Right lobe of liver (tissue), 6 donors: ENCODE data around the gene MT1G. TPM values are rescaled to one million over a fixed set of nuclear protein-coding genes. Genes with fewer than 3 reads are reported as not detected.
"Not testable (repeated sequence)": the region's sequence is repeated elsewhere in the genome, so short reads cannot be mapped to it uniquely, and the experiment has no call there.

Experiments used
- ATAC-seq, 4 donors: fragments of 200-7000 bp; cut with Tn5 transposase; one replicate each; pipeline ENCODE4 v1.9.1; 2020; ENCODE audit warnings: mild to moderate bottlenecking in 4 of 4, moderate library complexity in 4 of 4
- DNase-seq, 3 donors: peaks; one replicate each; pipeline ENCODE4 v3.0.0-alpha.2; 2020
- H3K27ac ChIP-seq, 3 donors: fragments of 200-600 bp; one replicate each; pipeline ENCODE4 v1.8.0; 2022
- H3K27me3 ChIP-seq, 2 donors: fragments of 200-600 bp; one replicate each; pipeline ENCODE4 v1.8.0; 2022
- H3K36me3 ChIP-seq, 4 donors: fragments of 200-600 bp; sonication (generic) in 1 of 4; one replicate each; pipeline versions ENCODE4 v1.5.1 to v1.8.0; 2017 to 2022; ENCODE audit warnings: control low read depth in 1 of 4
- H3K4me1 ChIP-seq, 4 donors: fragments of 200-600 bp; sonication (generic) in 1 of 4; one replicate each; pipeline versions ENCODE4 v1.5.1 to v1.8.0; 2017 to 2022; ENCODE audit warnings: control low read depth in 1 of 4
- H3K4me3 ChIP-seq, 3 donors: fragments of 200-600 bp; one replicate each; pipeline ENCODE4 v1.8.0; 2022
- H3K9me3 ChIP-seq, 4 donors: fragments of 200-600 bp; sonication (generic) in 1 of 4; one replicate each; pipeline versions ENCODE4 v1.5.1 to v1.8.0; 2017 to 2022; ENCODE audit warnings: control low read depth in 1 of 4
- POLR2A ChIP-seq: fragments of 450-650 bp; IDR thresholded peaks from one replicate; pipeline ENCODE4 v1.6.1; 2017; ENCODE audit warnings: antibody characterized with exemption, mild to moderate bottlenecking
- WGBS: methylation state at CpG from one replicate; pipeline ENCODE4 v1.1.6; 2018; ENCODE audit warnings: low coverage, low lambda C conversion rate; ENCODE audit not compliant: insufficient coverage; ENCODE audit errors: missing lambda C conversion rate; 5-methylcytosine and 5-hydroxymethylcytosine counted together
- intact Hi-C, 2 donors: fragments of 100-400 bp; cut with DNase I; formaldehyde crosslinking; loops; one replicate each; pipeline versions ENCODE4 v1.11.2 to v1.14.1; 2022
- long read RNA-seq: library from polyadenylated mRNA; unstranded; transcript quantifications from one replicate; pipeline ENCODE4 v2.0.0, GENCODE V29; 2019
- total RNA-seq, 6 experiments: library from RNA; depleted of rRNA in 2 of 6; stranded (reverse); fragments of >200 nt in 2 of 6; fragmentation: NEBNext Ultra II Directional in 3 of 6; extraction: Animal tissue kit (Norgen Biotek cat#: 25700) in 3 of 6; gene quantifications; one replicate each; pipeline versions ENCODE4 v1.1.0 to v1.2.4, GENCODE V29; 2016 to 2023
- TF ChIP-seq, protein P1 (sequence below), 4 donors: fragments of 200-600 bp in 3 of 4; fragments of 450-650 bp in 1 of 4; IDR thresholded peaks; one replicate each; pipeline versions ENCODE4 v1.5.1 to v1.8.0; 2016 to 2022; ENCODE audit warnings: antibody characterized with exemption in 4 of 4, mild to moderate bottlenecking in 2 of 4
- donor health status: DM: no; HTN: yes; CAD: no.
- donor health status: DM: no; HTN: no; CAD: no.
- donor health status: DM: no; HTN: no; CAD: no.
- donor health status: DM: no; HTN: yes; CAD: no.
- donor health status: DM: no; HTN: yes; CAD: no.

Gene MT1G
- 1,000 to 10,000 TPM in 4 of 6 experiments, 100 to 1,000 TPM in 2; 490 to 8,056 (median 1,365) TPM for total RNA-seq
- long read RNA-seq, transcript MT1G-201 (3 exons, 405 nt): major isoform, 4,725 of 6,406 reads
- long read RNA-seq, transcript MT1G-202 (3 exons, 406 nt): minor isoform, 1,434 of 6,406 reads
- long read RNA-seq, partial matches to known transcripts: 3 of 6,406 reads
- long read RNA-seq, other reads (novel, unspliced or antisense): 243 of 6,406 reads

- Histone ChIP-seq H3K27ac (peak within 1 kb of the TSS in 2 of 3 donors; percentile 69 to 88), H3K9me3 (no peaks in the 10 kb centered on the region), H3K4me3 (peak within 1 kb of the TSS; percentile 45 to 85 (median 73)), H3K4me1 (peaks cover 0 to 9% (median 0%) of the 10 kb centered on the region in 4 donors), H3K36me3 (no peaks in the 10 kb centered on the region), H3K27me3 (no peaks in the 10 kb centered on the region)
- 18% methylated on average over 20 of the region's 46 CpGs for WGBS
- peak; percentile 89 to 97 (median 96) for DNase-seq
- intact Hi-C loops: no loop called here
- TF ChIP-seq, protein P1, sequence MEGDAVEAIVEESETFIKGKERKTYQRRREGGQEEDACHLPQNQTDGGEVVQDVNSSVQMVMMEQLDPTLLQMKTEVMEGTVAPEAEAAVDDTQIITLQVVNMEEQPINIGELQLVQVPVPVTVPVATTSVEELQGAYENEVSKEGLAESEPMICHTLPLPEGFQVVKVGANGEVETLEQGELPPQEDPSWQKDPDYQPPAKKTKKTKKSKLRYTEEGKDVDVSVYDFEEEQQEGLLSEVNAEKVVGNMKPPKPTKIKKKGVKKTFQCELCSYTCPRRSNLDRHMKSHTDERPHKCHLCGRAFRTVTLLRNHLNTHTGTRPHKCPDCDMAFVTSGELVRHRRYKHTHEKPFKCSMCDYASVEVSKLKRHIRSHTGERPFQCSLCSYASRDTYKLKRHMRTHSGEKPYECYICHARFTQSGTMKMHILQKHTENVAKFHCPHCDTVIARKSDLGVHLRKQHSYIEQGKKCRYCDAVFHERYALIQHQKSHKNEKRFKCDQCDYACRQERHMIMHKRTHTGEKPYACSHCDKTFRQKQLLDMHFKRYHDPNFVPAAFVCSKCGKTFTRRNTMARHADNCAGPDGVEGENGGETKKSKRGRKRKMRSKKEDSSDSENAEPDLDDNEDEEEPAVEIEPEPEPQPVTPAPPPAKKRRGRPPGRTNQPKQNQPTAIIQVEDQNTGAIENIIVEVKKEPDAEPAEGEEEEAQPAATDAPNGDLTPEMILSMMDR (IDR thresholded peaks at IDR 0.05): peak in 1 of 4 donors; percentile 11
- TF ChIP-seq POLR2A: peak; percentile 99
- ATAC-seq: peak; percentile 69 to 86 (median 80)
Measured at GRCh38 chr16:56667581-56668571, at the start of gene MT1G. Gene MT1G (minus strand): TSS chr16:56668065. CDS start chr16:56667993, 72 bp downstream.

DNA sequence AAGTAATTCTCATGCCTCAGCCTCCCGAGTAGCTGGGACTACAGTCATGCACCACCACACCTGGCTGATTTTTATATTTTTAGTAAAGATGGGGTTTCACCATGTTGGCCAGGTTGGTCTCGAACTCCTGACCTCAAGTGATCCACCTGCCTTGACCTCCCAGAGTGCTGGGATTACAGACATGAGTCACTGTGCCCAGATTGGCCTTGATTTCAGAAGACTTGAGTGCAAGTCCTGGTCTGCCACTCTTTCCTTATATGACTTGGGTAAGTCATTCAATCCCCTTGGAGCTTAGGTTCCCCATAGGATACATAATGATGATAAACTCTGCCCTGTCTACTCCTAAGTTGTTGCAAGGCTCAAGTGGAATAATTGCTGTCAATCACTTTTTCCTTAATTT lies 49.7 kb upstream of the MT1G start:
- DNase-seq, ATAC-seq, intact Hi-C loops: not testable (repeated sequence)

GRCh38 chr16:56716761-56717160 lies 48.9 kb upstream of the MT1G start:
- intact Hi-C loops: no loop called here
- Histone ChIP-seq H3K9me3 (no peaks in the 10 kb centered on the region), H3K27ac (no peak overlapping the region), H3K4me3 (no peak overlapping the region), H3K4me1 (no peaks in the 10 kb centered on the region), H3K27me3 (no peaks in the 10 kb centered on the region), H3K36me3 (no peaks in the 10 kb centered on the region)
- 88% methylated on average over 3 of the region's 3 CpGs for WGBS
- TF ChIP-seq POLR2A: no peak
- TF ChIP-seq, protein P1 (IDR thresholded peaks at IDR 0.05): no peak
- DNase-seq (no peak), ATAC-seq (no peak)

More for the DNA sequence above, 49.7 kb upstream of the MT1G start:
- not testable (repeated sequence) for H3K9me3 ChIP-seq, H3K4me3 ChIP-seq, H3K36me3 ChIP-seq, H3K27me3 ChIP-seq, H3K4me1 ChIP-seq, H3K27ac ChIP-seq
- 100% methylated on average over 2 of the region's 2 CpGs for WGBS

GRCh38 chr16:56715126-56715525 lies 47.3 kb upstream of the MT1G start:
- ATAC-seq: no peak
- 79% methylated on average over 3 of the region's 4 CpGs for WGBS

More at GRCh38 chr16:56715126-56715525, 47.3 kb upstream of the MT1G start:
- TF ChIP-seq POLR2A: no peak
- TF ChIP-seq, protein P1 (IDR thresholded peaks at IDR 0.05): no peak
- Histone ChIP-seq H3K4me1 (no peaks in the 10 kb centered on the region), H3K27ac (no peak overlapping the region), H3K27me3 (no peaks in the 10 kb centered on the region), H3K9me3 (no peaks in the 10 kb centered on the region), H3K36me3 (no peaks in the 10 kb centered on the region), H3K4me3 (no peak overlapping the region)
- no peak for DNase-seq
- intact Hi-C loops: no loop called here
